ENCODE results near the gene LOXHD1.

Gene LOXHD1

GRCh38 chr18:46565256-46565655, 91.8 kb downstream of the LOXHD1 start:
- TF ChIP-seq CTCF (IDR thresholded peaks at IDR 0.05; ENCODE audit: insufficient read depth, low read depth, low read length, missing control alignments): no peak
- no peak for DNase-seq (ENCODE audit: low read depth)

GRCh38 chr18:46563317-46563716, 93.7 kb downstream of the LOXHD1 start:
- H3K4me3 ChIP-seq (ENCODE audit: low read length): no peak overlapping the region
- DNase-seq (ENCODE audit: low read depth): no peak
- TF ChIP-seq CTCF (IDR thresholded peaks at IDR 0.05; ENCODE audit: insufficient read depth, low read depth, low read length, missing control alignments): no peak

More at GRCh38 chr18:46565256-46565655, 91.8 kb downstream of the LOXHD1 start:
- H3K4me3 ChIP-seq (ENCODE audit: low read length): no peak overlapping the region

- no peak overlapping the region for H3K4me3 ChIP-seq (ENCODE audit: low read length)
- no peak for DNase-seq (ENCODE audit: low read depth)
- TF ChIP-seq CTCF (IDR thresholded peaks at IDR 0.05; ENCODE audit: insufficient read depth, low read depth, low read length, missing control alignments): no peak
Observed at GRCh38 chr18:46562674-46563192, 94.3 kb downstream of the LOXHD1 start.

- DNase-seq (ENCODE audit: low read depth): no peak
- no peak for TF ChIP-seq CTCF (IDR thresholded peaks at IDR 0.05; ENCODE audit: insufficient read depth, low read depth, low read length, missing control alignments)
- no peak overlapping the region for H3K4me3 ChIP-seq (ENCODE audit: low read length)
Observed at GRCh38 chr18:46560671-46561045, 96.4 kb downstream of the LOXHD1 start.

GRCh38 chr18:46559946-46560670, 96.9 kb downstream of the LOXHD1 start:
- DNase-seq (ENCODE audit: low read depth): no peak
- no peak overlapping the region for H3K4me3 ChIP-seq (ENCODE audit: low read length)
- no peak for TF ChIP-seq CTCF (IDR thresholded peaks at IDR 0.05; ENCODE audit: insufficient read depth, low read depth, low read length, missing control alignments)

- DNase-seq (ENCODE audit: low read depth): no peak
- H3K4me3 ChIP-seq (ENCODE audit: low read length): no peak overlapping the region
- no peak for TF ChIP-seq CTCF (IDR thresholded peaks at IDR 0.05; ENCODE audit: insufficient read depth, low read depth, low read length, missing control alignments)
Observed at GRCh38 chr18:46559296-46559695, 97.7 kb downstream of the LOXHD1 start.

All from epithelial cell of esophagus (primary cell).